Spinal cord (tissue), 10 donors: ENCODE data around the gene FZD10. TPM values are rescaled to one million over a fixed set of nuclear protein-coding genes. Genes with fewer than 3 reads are reported as not detected.

Experiments
- DNase-seq, 6 donors: peaks; one replicate each; pipeline versions ENCODE4 v3.0.0 to v3.0.0-alpha.2; 2013 to 2015; ENCODE audit warnings: low spot score in 6 of 6, low read depth in 4 of 6
- H3K27ac ChIP-seq: one replicate; pipeline ENCODE4 v1.5.1; 2013; ENCODE audit warnings: low read depth, low read length, control low read depth
- H3K27me3 ChIP-seq: one replicate; pipeline ENCODE4 v1.6.1; 2013; ENCODE audit warnings: low read length; ENCODE audit not compliant: control insufficient read depth, insufficient read depth
- H3K36me3 ChIP-seq: one replicate; pipeline ENCODE4 v1.6.1; 2013; ENCODE audit warnings: low read length; ENCODE audit not compliant: control insufficient read depth, insufficient read depth
- H3K4me1 ChIP-seq: one replicate; pipeline ENCODE4 v1.6.1; 2013; ENCODE audit warnings: low read length; ENCODE audit not compliant: control insufficient read depth, insufficient read depth
- H3K4me3 ChIP-seq: one replicate; pipeline ENCODE4 v1.5.1; 2013; ENCODE audit warnings: low read depth, low read length, control low read depth
- H3K9me3 ChIP-seq: one replicate; pipeline ENCODE4 v1.6.1; 2013; ENCODE audit warnings: low read length; ENCODE audit not compliant: control insufficient read depth, insufficient read depth
- WGBS: methylation state at CpG from one replicate; pipeline ENCODE4 v1.1.5; 2013; ENCODE audit warnings: missing lambda C conversion rate; ENCODE audit not compliant: insufficient coverage; 5-methylcytosine and 5-hydroxymethylcytosine counted together
- polyA plus RNA-seq, 2 donors: library from polyadenylated mRNA; unstranded; fragments of 120-200 nt; gene quantifications; one replicate each; pipeline ENCODE4 v1.2.1, GENCODE V29; 2013; ENCODE audit not compliant: insufficient read length in 2 of 2
- total RNA-seq, 2 donors: library from RNA; depleted of rRNA in 1 of 2; stranded (reverse); fragments of 120-200 nt in 1 of 2; fragments of >200 nt in 1 of 2; gene quantifications; one replicate each; pipeline versions ENCODE4 v1.2.3 to v1.2.4, GENCODE V29; 2013 to 2014
- donor health status: healthy.

Gene FZD10
- total and polyA plus RNA-seq, 4 donors: 3.7 to 9.9 (median 8.6) TPM

- 73% methylated on average over 16 of the region's 18 CpGs for WGBS
- Histone ChIP-seq H3K4me3 (no peak overlapping the region), H3K9me3 (peaks cover 1% of the 10 kb centered on the region), H3K27me3 (no peaks in the 10 kb centered on the region), H3K27ac (no peak overlapping the region), H3K4me1 (no peaks in the 10 kb centered on the region), H3K36me3 (no peaks in the 10 kb centered on the region)
- no peak for DNase-seq
Measured at GRCh38 chr12:130199581-130200390, 37.5 kb downstream of the FZD10 start.

- no peaks in the 10 kb centered on the region for H3K4me1 ChIP-seq
- no peak overlapping the region for H3K27ac ChIP-seq
- H3K36me3 ChIP-seq: no peaks in the 10 kb centered on the region
- no peaks in the 10 kb centered on the region for H3K27me3 ChIP-seq
- H3K9me3 ChIP-seq: peaks cover 1% of the 10 kb centered on the region
- whole genome bisulfite sequencing: 95% methylated on average over 7 of the region's 7 CpGs
- DNase-seq: no peak
- no peak overlapping the region for H3K4me3 ChIP-seq
Measured at GRCh38 chr12:130200445-130200844, 38.2 kb downstream of the FZD10 start.

GRCh38 chr12:130201037-130201436 is 38.8 kb downstream of the FZD10 start:
- H3K4me1 ChIP-seq: no peaks in the 10 kb centered on the region
- 100% methylated on average over 4 of the region's 8 CpGs for WGBS
- no peaks in the 10 kb centered on the region for H3K36me3 ChIP-seq
- peaks cover 1% of the 10 kb centered on the region for H3K9me3 ChIP-seq
- no peak overlapping the region for H3K4me3 ChIP-seq
- no peak overlapping the region for H3K27ac ChIP-seq
- no peak for DNase-seq
- no peaks in the 10 kb centered on the region for H3K27me3 ChIP-seq

GRCh38 chr12:130202201-130202600 is 39.9 kb downstream of the FZD10 start:
- 89% methylated on average over 6 of the region's 6 CpGs for WGBS
- Histone ChIP-seq H3K36me3 (no peaks in the 10 kb centered on the region), H3K27me3 (no peaks in the 10 kb centered on the region), H3K4me1 (no peaks in the 10 kb centered on the region), H3K4me3 (no peak overlapping the region), H3K9me3 (peaks cover 3% of the 10 kb centered on the region), H3K27ac (no peak overlapping the region)
- DNase-seq: no peak

- Histone ChIP-seq H3K4me1 (no peaks in the 10 kb centered on the region), H3K36me3 (no peaks in the 10 kb centered on the region), H3K27ac (no peak overlapping the region), H3K9me3 (peaks cover 3% of the 10 kb centered on the region), H3K27me3 (no peaks in the 10 kb centered on the region), H3K4me3 (no peak overlapping the region)
- 71% methylated on average over 10 of the region's 11 CpGs for WGBS
- no peak for DNase-seq
Measured at GRCh38 chr12:130203151-130203550, 40.9 kb downstream of the FZD10 start.

- H3K36me3 ChIP-seq: no peaks in the 10 kb centered on the region
- H3K9me3 ChIP-seq: peaks cover 3% of the 10 kb centered on the region
- H3K27me3 ChIP-seq: no peaks in the 10 kb centered on the region
- DNase-seq: no peak
- WGBS: 95% methylated on average over 8 of the region's 12 CpGs
- H3K4me1 ChIP-seq: no peaks in the 10 kb centered on the region
- H3K27ac ChIP-seq: no peak overlapping the region
- H3K4me3 ChIP-seq: no peak overlapping the region
Measured at GRCh38 chr12:130204541-130204953, 42.3 kb downstream of the FZD10 start.

- H3K9me3 ChIP-seq: peaks cover 3% of the 10 kb centered on the region
- H3K27ac ChIP-seq: no peak overlapping the region
- H3K4me3 ChIP-seq: no peak overlapping the region
- 82% methylated on average over 6 of the region's 6 CpGs for WGBS
- DNase-seq: no peak
- H3K36me3 ChIP-seq: no peaks in the 10 kb centered on the region
- H3K27me3 ChIP-seq: no peaks in the 10 kb centered on the region
- H3K4me1 ChIP-seq: no peaks in the 10 kb centered on the region
Measured at GRCh38 chr12:130205495-130205894, 43.2 kb downstream of the FZD10 start.

- no peaks in the 10 kb centered on the region for H3K36me3 ChIP-seq
- no peak overlapping the region for H3K27ac ChIP-seq
- no peak for DNase-seq
- H3K9me3 ChIP-seq: no peaks in the 10 kb centered on the region
- no peaks in the 10 kb centered on the region for H3K27me3 ChIP-seq
- no peaks in the 10 kb centered on the region for H3K4me1 ChIP-seq
- no peak overlapping the region for H3K4me3 ChIP-seq
- WGBS: 70% methylated on average over 7 of the region's 9 CpGs
Measured at GRCh38 chr12:130212384-130212989, 50.2 kb downstream of the FZD10 start.

- Histone ChIP-seq H3K9me3 (no peaks in the 10 kb centered on the region), H3K36me3 (no peaks in the 10 kb centered on the region), H3K27ac (no peak overlapping the region), H3K4me3 (no peak overlapping the region), H3K27me3 (no peaks in the 10 kb centered on the region), H3K4me1 (no peaks in the 10 kb centered on the region)
- WGBS: 100% methylated on average over 1 of the region's 4 CpGs
- DNase-seq: no peak
Measured at GRCh38 chr12:130213249-130213648, 51.0 kb downstream of the FZD10 start.
